Measurements from ENCODE around the gene LAMC2.

The LAMC2 gene

GRCh38 chr1:183215076-183215720, 29.1 kb downstream of the LAMC2 start:
- TF ChIP-seq, protein P1, sequence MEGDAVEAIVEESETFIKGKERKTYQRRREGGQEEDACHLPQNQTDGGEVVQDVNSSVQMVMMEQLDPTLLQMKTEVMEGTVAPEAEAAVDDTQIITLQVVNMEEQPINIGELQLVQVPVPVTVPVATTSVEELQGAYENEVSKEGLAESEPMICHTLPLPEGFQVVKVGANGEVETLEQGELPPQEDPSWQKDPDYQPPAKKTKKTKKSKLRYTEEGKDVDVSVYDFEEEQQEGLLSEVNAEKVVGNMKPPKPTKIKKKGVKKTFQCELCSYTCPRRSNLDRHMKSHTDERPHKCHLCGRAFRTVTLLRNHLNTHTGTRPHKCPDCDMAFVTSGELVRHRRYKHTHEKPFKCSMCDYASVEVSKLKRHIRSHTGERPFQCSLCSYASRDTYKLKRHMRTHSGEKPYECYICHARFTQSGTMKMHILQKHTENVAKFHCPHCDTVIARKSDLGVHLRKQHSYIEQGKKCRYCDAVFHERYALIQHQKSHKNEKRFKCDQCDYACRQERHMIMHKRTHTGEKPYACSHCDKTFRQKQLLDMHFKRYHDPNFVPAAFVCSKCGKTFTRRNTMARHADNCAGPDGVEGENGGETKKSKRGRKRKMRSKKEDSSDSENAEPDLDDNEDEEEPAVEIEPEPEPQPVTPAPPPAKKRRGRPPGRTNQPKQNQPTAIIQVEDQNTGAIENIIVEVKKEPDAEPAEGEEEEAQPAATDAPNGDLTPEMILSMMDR (IDR thresholded peaks at IDR 0.05; ENCODE audit: low read depth, low read length) = no peak
- no peak for DNase-seq (ENCODE audit: low read depth in 2 of 2)
- H3K4me3 ChIP-seq (replicated peaks in 1 of 2; ENCODE audit: low read depth in 2 of 2, low read length in 2 of 2) = no peak overlapping the region

- no peak overlapping the region for H3K4me3 ChIP-seq (replicated peaks in 1 of 2; ENCODE audit: low read depth in 2 of 2, low read length in 2 of 2)
- DNase-seq (ENCODE audit: low read depth in 2 of 2) = no peak
- TF ChIP-seq, protein P1 (IDR thresholded peaks at IDR 0.05; ENCODE audit: low read depth, low read length) = no peak
These were observed 29.9 kb downstream of the LAMC2 start for GRCh38 chr1:183215936-183216335.

DNA sequence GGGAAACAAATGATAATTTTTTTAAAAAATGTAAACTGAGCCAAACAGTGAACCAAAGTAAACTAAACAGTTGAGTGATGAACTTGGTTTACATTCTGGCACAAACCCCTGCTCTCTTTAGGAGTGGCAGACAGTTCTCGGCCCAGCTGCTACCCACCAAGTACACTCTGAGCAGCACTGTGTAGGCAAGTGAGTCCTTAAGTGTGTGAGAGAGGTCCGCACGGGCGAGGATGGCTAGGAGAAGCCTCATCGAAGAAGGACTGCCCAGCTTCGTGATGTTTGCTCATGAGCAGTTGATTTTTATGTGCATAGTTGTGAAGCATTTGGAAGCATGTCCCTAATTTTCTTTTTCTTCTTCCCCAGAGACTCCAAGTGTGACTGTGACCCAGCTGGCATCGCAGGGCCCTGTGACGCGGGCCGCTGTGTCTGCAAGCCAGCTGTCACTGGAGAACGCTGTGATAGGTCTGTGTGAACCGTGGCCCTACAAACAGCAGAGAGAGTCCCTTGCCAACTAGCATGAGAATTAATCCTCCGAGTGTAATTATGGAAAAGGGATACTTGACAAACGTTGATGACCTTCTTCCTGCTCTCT, 32.1 kb downstream of the LAMC2 start:
- TF ChIP-seq, protein P1 (IDR thresholded peaks at IDR 0.05; ENCODE audit: low read depth, low read length) = no peak
- no peak overlapping the region for H3K4me3 ChIP-seq (replicated peaks in 1 of 2; ENCODE audit: low read depth in 2 of 2, low read length in 2 of 2)
- no peak for DNase-seq (ENCODE audit: low read depth in 2 of 2)

GRCh38 chr1:183218971-183219615, 33.0 kb downstream of the LAMC2 start:
- no peak for DNase-seq (ENCODE audit: low read depth in 2 of 2)

GRCh38 chr1:183219616-183220009, 33.5 kb downstream of the LAMC2 start:
- no peak overlapping the region for H3K4me3 ChIP-seq (replicated peaks in 1 of 2; ENCODE audit: low read depth in 2 of 2, low read length in 2 of 2)
- TF ChIP-seq, protein P1 (IDR thresholded peaks at IDR 0.05; ENCODE audit: low read depth, low read length) = no peak
- DNase-seq (ENCODE audit: low read depth in 2 of 2) = no peak

More at GRCh38 chr1:183218971-183219615, 33.0 kb downstream of the LAMC2 start:
- no peak overlapping the region for H3K4me3 ChIP-seq (replicated peaks in 1 of 2; ENCODE audit: low read depth in 2 of 2, low read length in 2 of 2)
- TF ChIP-seq, protein P1 (IDR thresholded peaks at IDR 0.05; ENCODE audit: low read depth, low read length) = no peak

DNA sequence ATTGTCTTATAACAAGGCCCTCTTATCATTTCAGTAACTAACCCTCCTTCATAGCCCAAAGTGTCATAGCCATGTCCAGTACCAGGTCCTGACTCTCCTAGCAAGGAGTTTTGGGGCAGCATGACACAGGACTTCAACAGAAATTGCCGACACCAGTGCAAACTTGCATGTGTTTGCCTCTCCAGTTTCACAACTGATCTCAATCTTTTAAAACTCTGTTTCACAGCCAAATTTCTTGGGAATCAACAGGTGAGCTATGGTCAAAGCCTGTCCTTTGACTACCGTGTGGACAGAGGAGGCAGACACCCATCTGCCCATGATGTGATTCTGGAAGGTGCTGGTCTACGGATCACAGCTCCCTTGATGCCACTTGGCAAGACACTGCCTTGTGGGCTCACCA, 36.8 kb downstream of the LAMC2 start:
- TF ChIP-seq, protein P1 (IDR thresholded peaks at IDR 0.05; ENCODE audit: low read depth, low read length) = no peak
- no peak overlapping the region for H3K4me3 ChIP-seq (replicated peaks in 1 of 2; ENCODE audit: low read depth in 2 of 2, low read length in 2 of 2)

More for the DNA sequence above, 36.8 kb downstream of the LAMC2 start:
- no peak for DNase-seq (ENCODE audit: low read depth in 2 of 2)

Measured in cardiac fibroblast (primary cell).